Endothelial cell (in vitro differentiated cells): ENCODE measurements around the gene LINC00632. TPM values are rescaled to one million over a fixed set of nuclear protein-coding genes. Genes with fewer than 3 reads are reported as not detected.

Source experiments
- DNase-seq: peaks from one replicate; pipeline ENCODE4 v3.0.0; 2021; ENCODE audit warnings: low spot score
- H3K27ac Mint-ChIP-seq: one replicate; pipeline ENCODE4 v1.8.0; 2021; ENCODE audit warnings: mixed read lengths, inconsistent platforms; ENCODE audit not compliant: unreplicated experiment
- H3K27me3 Mint-ChIP-seq: one replicate; pipeline ENCODE4 v1.8.0; 2021; ENCODE audit warnings: mild to moderate bottlenecking, moderate library complexity, mixed read lengths, inconsistent platforms; ENCODE audit not compliant: unreplicated experiment
- H3K36me3 Mint-ChIP-seq: one replicate; pipeline ENCODE4 v1.8.0; 2021; ENCODE audit warnings: mild to moderate bottlenecking, low read depth, mixed read lengths, inconsistent platforms; ENCODE audit not compliant: unreplicated experiment
- H3K4me1 Mint-ChIP-seq: one replicate; pipeline ENCODE4 v1.8.0; 2021; ENCODE audit warnings: mild to moderate bottlenecking, mixed read lengths, inconsistent platforms; ENCODE audit not compliant: unreplicated experiment
- H3K4me3 Mint-ChIP-seq: one replicate; pipeline ENCODE4 v1.8.0; 2021; ENCODE audit warnings: mild to moderate bottlenecking, mixed read lengths, inconsistent platforms; ENCODE audit not compliant: unreplicated experiment
- H3K9me3 Mint-ChIP-seq: one replicate; pipeline ENCODE4 v1.8.0; 2021; ENCODE audit warnings: mixed read lengths, inconsistent platforms; ENCODE audit not compliant: unreplicated experiment
- CTCF ChIP-seq: fragments of 200-600 bp; sonication (generic); IDR thresholded peaks from one replicate; pipeline ENCODE4 v1.5.0; 2021; ENCODE audit warnings: antibody characterized with exemption; ENCODE audit not compliant: unreplicated experiment
- long read RNA-seq: library from polyadenylated mRNA; unstranded; transcript quantifications from one replicate; pipeline ENCODE4 v2.0.0, GENCODE V29; 2020; ENCODE audit not compliant: unreplicated experiment
- total RNA-seq: library from RNA; stranded (reverse); fragmentation: NEBNext Ultra II Directional; extraction: Animal tissue kit (Norgen Biotek cat#: 25700); gene quantifications from one replicate; pipeline ENCODE4 v1.2.1, GENCODE V29; 2021; ENCODE audit not compliant: unreplicated experiment

The LINC00632 gene
- total RNA-seq = 142 TPM
- long read RNA-seq = 0 reads

- H3K4me3 Mint-ChIP-seq = no peak within 1 kb of the TSS
- H3K27ac Mint-ChIP-seq = no peak within 1 kb of the TSS
- no peaks in the 10 kb centered on the region for H3K9me3 Mint-ChIP-seq
- no peak for TF ChIP-seq CTCF
- DNase-seq = no peak
- no peaks in the 10 kb centered on the region for H3K36me3 Mint-ChIP-seq
- no peaks in the 10 kb centered on the region for H3K27me3 Mint-ChIP-seq
- H3K4me1 Mint-ChIP-seq = no peaks in the 10 kb centered on the region
Measured at GRCh38 chrX:140709421-140709846, at the start of gene LINC00632. LINC00632 (plus strand) TSS chrX:140709759.

- H3K27ac Mint-ChIP-seq = no peak overlapping the region
- no peak overlapping the region for H3K4me3 Mint-ChIP-seq
- no peaks in the 10 kb centered on the region for H3K27me3 Mint-ChIP-seq
- no peaks in the 10 kb centered on the region for H3K4me1 Mint-ChIP-seq
- no peak for TF ChIP-seq CTCF
- H3K9me3 Mint-ChIP-seq = no peaks in the 10 kb centered on the region
- no peaks in the 10 kb centered on the region for H3K36me3 Mint-ChIP-seq
- DNase-seq = no peak
Measured at GRCh38 chrX:140661643-140662042, 47.9 kb upstream of the LINC00632 start.

GRCh38 chrX:140664939-140665338 is 44.6 kb upstream of the LINC00632 start:
- TF ChIP-seq CTCF = peak; percentile 34
- Mint-ChIP-seq H3K4me1 (no peaks in the 10 kb centered on the region), H3K4me3 (no peak overlapping the region), H3K27ac (no peak overlapping the region), H3K27me3 (no peaks in the 10 kb centered on the region), H3K36me3 (no peaks in the 10 kb centered on the region), H3K9me3 (no peaks in the 10 kb centered on the region)
- no peak for DNase-seq

GRCh38 chrX:140672840-140673731 is 36.5 kb upstream of the LINC00632 start:
- Mint-ChIP-seq H3K4me3 (no peak overlapping the region), H3K27ac (no peak overlapping the region)

More at GRCh38 chrX:140672840-140673731, 36.5 kb upstream of the LINC00632 start:
- no peak for TF ChIP-seq CTCF
- H3K27me3 Mint-ChIP-seq = no peaks in the 10 kb centered on the region
- no peak for DNase-seq
- no peaks in the 10 kb centered on the region for H3K4me1 Mint-ChIP-seq
- H3K36me3 Mint-ChIP-seq = no peaks in the 10 kb centered on the region
- H3K9me3 Mint-ChIP-seq = no peaks in the 10 kb centered on the region
